ENCODE measurements around the gene CCDC71L.

The CCDC71L gene

GRCh38 chr7:106658316-106659165 lies 2.4 kb downstream of the CCDC71L start:
- DNase-seq = no peak

- no peak for DNase-seq
Observed at GRCh38 chr7:106657085-106657991, 3.6 kb downstream of the CCDC71L start.

- DNase-seq = no peak
Observed at GRCh38 chr7:106655703-106656498, 5.1 kb downstream of the CCDC71L start.

- no peak for DNase-seq
Observed at GRCh38 chr7:106653488-106653887, 7.5 kb downstream of the CCDC71L start.

- no peak for DNase-seq
Observed at GRCh38 chr7:106652909-106653308, 8.0 kb downstream of the CCDC71L start.

GRCh38 chr7:106652092-106652491 lies 8.9 kb downstream of the CCDC71L start:
- no peak for DNase-seq

- no peak for DNase-seq
Observed at GRCh38 chr7:106646256-106646655, 14.7 kb downstream of the CCDC71L start.

- no peak for DNase-seq
Observed at GRCh38 chr7:106644999-106645398, 16.0 kb downstream of the CCDC71L start.

GRCh38 chr7:106643216-106644000 lies 17.6 kb downstream of the CCDC71L start:
- DNase-seq = no peak

GRCh38 chr7:106641416-106641815 lies 19.5 kb downstream of the CCDC71L start:
- DNase-seq = no peak

- no peak for DNase-seq
Observed at GRCh38 chr7:106640368-106641141, 20.4 kb downstream of the CCDC71L start.

- no peak for DNase-seq
Observed at GRCh38 chr7:106639476-106640334, 21.3 kb downstream of the CCDC71L start.

GRCh38 chr7:106635411-106635810 lies 25.5 kb downstream of the CCDC71L start:
- no peak for DNase-seq

GRCh38 chr7:106634958-106635357 lies 26.0 kb downstream of the CCDC71L start:
- no peak for DNase-seq

GRCh38 chr7:106630648-106631047 lies 30.3 kb downstream of the CCDC71L start:
- no peak for DNase-seq

GRCh38 chr7:106629516-106629915 lies 31.4 kb downstream of the CCDC71L start:
- no peak for DNase-seq

- DNase-seq = no peak
Observed at GRCh38 chr7:106626376-106627164, 34.4 kb downstream of the CCDC71L start.

- DNase-seq = no peak
Observed at GRCh38 chr7:106625678-106626301, 35.2 kb downstream of the CCDC71L start.

GRCh38 chr7:106623853-106624252 lies 37.1 kb downstream of the CCDC71L start:
- no peak for DNase-seq

All from GF-D8 (cell line).